ENCODE results near the gene ZNF816. TPM values are rescaled to one million over a fixed set of nuclear protein-coding genes. Genes with fewer than 3 reads are reported as not detected.
A peak's percentile ranks its signal among the peaks of the same experiment; 100 is the strongest.

ZNF816 gene
- total RNA-seq, 4 donors from 2014 or later = 0.91 to 7.8 (median 6.2) TPM

DNA sequence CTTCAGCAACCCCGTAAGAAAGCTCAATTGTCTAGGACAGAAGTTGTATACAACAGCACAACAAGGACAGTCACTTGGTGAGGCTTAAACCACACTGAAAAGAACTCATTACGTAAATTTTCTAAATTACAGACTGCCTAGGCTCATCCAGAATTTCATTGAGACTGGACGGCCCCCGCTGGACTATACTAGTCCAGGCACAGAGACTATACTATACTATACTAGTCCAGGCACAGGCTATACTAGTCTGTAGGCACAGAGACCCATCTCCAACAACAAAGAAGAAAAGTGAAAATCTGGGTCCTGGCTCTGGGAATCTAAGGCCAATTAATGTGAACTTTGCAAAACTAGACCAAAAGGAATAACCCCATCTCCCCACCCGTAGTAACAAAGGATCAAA, 700 bp downstream of the ZNF816 start:
- 7 to 17% methylated on average over 5 of the region's 5 CpGs for WGBS, 2 donors
- Histone ChIP-seq H3K4me1 (peaks cover 3 to 22% (median 15%) of the 10 kb centered on the region in 3 donors), H3K4me3 (peak overlapping the region; percentile 57 to 71 (median 68)), H3K27ac (peak overlapping the region; percentile 74 to 91 (median 82)), H3K36me3 (peaks cover 0 to 34% (median 9%) of the 10 kb centered on the region in 3 donors), H3K9me3 (peaks cover 0 to 40% (median 27%) of the 10 kb centered on the region in 3 donors), H3K27me3 (no peaks in the 10 kb centered on the region)
- intact Hi-C loops (cut with DNase I) = no loop called here
- TF ChIP-seq, protein P1, sequence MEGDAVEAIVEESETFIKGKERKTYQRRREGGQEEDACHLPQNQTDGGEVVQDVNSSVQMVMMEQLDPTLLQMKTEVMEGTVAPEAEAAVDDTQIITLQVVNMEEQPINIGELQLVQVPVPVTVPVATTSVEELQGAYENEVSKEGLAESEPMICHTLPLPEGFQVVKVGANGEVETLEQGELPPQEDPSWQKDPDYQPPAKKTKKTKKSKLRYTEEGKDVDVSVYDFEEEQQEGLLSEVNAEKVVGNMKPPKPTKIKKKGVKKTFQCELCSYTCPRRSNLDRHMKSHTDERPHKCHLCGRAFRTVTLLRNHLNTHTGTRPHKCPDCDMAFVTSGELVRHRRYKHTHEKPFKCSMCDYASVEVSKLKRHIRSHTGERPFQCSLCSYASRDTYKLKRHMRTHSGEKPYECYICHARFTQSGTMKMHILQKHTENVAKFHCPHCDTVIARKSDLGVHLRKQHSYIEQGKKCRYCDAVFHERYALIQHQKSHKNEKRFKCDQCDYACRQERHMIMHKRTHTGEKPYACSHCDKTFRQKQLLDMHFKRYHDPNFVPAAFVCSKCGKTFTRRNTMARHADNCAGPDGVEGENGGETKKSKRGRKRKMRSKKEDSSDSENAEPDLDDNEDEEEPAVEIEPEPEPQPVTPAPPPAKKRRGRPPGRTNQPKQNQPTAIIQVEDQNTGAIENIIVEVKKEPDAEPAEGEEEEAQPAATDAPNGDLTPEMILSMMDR (IDR thresholded peaks at IDR 0.05) = no peak
- no peak for TF ChIP-seq POLR2A (IDR thresholded peaks at IDR 0.05)
- no peak for DNase-seq

DNA sequence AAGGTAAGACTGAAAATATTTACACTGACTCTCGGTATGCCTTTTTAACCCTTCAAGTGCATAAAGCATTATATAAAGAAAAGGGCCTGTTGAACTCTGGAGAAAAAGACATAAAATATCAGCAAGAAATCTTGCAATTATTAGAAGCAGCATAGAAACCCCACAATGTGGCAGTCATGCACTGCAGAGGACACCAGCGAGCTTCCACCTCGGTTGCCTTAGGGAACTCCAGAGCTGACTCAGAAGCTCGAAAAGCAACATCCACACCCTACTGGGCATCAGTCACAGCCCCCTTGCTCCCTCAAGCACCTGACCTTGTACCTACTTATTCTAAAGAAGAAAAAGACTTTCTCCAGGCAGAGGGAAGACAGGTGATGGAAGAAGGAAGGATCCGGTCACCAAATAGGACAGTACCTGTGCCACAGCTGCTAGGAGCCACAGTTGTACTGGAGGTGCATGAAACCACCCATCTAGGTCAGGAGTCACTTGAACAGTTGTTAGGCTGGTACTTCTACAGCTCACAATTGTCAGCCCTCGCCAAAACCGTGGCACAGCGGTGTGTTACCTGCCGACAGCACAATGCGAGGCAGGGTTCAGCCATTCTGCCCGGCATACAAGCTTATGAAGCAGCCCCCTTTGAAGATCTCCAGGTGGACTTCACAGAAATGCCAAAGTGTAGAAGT, 2.9 kb downstream of the ZNF816 start:
- peaks cover 0 to 59% (median 46%) of the 10 kb centered on the region in 3 donors for H3K9me3 ChIP-seq
- no peak for DNase-seq
- intact Hi-C loops (cut with DNase I) = no loop called here

DNA sequence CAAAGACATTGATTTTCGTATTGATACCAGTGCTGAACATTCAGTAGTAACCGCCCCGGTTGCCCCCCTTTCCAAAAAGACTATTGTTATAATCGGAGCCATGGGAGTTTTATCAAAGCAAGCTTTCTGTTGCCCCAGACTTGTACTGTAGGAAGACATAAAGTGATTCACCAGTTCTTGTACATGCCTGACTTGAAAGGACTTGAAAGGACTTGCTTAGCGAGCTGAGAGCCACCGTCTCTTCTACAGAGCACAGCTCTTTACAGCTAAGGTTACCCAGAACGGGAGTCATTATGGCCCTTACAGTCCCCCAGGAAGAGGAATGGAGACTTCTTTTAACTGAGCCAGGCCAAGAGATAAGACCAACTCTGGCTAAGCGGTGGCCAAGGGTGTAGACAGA, 5.1 kb downstream of the ZNF816 start:
- DNase-seq = no peak
- Histone ChIP-seq H3K27me3 (no peaks in the 10 kb centered on the region), H3K9me3 (peaks cover 0 to 77% (median 57%) of the 10 kb centered on the region in 3 donors), H3K27ac (peak overlapping the region in 1 of 4 donors; percentile 16), H3K36me3 (peaks cover 14 to 75% (median 18%) of the 10 kb centered on the region in 3 donors), H3K4me3 (no peak overlapping the region), H3K4me1 (peaks cover 3 to 13% (median 9%) of the 10 kb centered on the region in 3 donors)
- 76 to 80% methylated on average over 7 to 8 of the region's 8 CpGs for WGBS, 2 donors
- intact Hi-C loops (cut with DNase I) = no loop called here
- TF ChIP-seq, protein P1 (IDR thresholded peaks at IDR 0.05) = no peak
- no peak for TF ChIP-seq POLR2A (IDR thresholded peaks at IDR 0.05)

More for the DNA sequence above, 2.9 kb downstream of the ZNF816 start:
- no peak for TF ChIP-seq POLR2A (IDR thresholded peaks at IDR 0.05)
- TF ChIP-seq, protein P1 (IDR thresholded peaks at IDR 0.05) = no peak
- no peak overlapping the region for H3K27ac ChIP-seq
- peaks cover 9 to 56% (median 10%) of the 10 kb centered on the region in 3 donors for H3K36me3 ChIP-seq
- peaks cover 3 to 22% (median 15%) of the 10 kb centered on the region in 3 donors for H3K4me1 ChIP-seq
- WGBS, 2 donors = 80 to 97% methylated on average over 8 to 11 of the region's 11 CpGs
- no peaks in the 10 kb centered on the region for H3K27me3 ChIP-seq
- H3K4me3 ChIP-seq = no peak overlapping the region

DNA sequence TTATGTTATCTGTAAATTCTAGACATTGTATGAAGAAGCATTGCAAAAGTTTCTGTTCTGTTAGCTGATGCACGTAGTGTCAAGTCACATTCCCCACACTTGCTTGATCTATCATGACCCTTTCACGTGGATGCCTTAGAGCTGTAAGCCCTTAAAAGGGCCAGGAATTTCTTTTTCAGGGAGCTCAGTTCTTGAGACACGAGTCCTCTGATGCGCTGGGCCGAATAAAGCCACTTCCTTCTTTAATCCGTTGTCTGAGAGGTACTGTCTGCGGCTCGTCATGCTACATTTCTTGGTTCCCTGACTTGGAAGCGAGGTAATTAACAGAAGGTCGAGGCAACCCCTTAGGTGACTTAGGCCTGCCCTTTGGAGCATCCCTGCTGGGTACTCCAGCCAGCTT, 5.8 kb downstream of the ZNF816 start:
- H3K4me1 ChIP-seq = peaks cover 3 to 10% (median 5%) of the 10 kb centered on the region in 3 donors
- no peaks in the 10 kb centered on the region for H3K27me3 ChIP-seq
- H3K4me3 ChIP-seq = no peak overlapping the region
- H3K9me3 ChIP-seq = peaks cover 0 to 84% (median 64%) of the 10 kb centered on the region in 3 donors
- 93 to 95% methylated on average over 8 to 10 of the region's 10 CpGs for WGBS, 2 donors
- no peak for TF ChIP-seq POLR2A (IDR thresholded peaks at IDR 0.05)
- TF ChIP-seq, protein P1 (IDR thresholded peaks at IDR 0.05) = no peak
- H3K36me3 ChIP-seq = peaks cover 21 to 82% (median 25%) of the 10 kb centered on the region in 3 donors
- intact Hi-C loops (cut with DNase I) = no loop called here
- DNase-seq = no peak
- no peak overlapping the region for H3K27ac ChIP-seq

DNA sequence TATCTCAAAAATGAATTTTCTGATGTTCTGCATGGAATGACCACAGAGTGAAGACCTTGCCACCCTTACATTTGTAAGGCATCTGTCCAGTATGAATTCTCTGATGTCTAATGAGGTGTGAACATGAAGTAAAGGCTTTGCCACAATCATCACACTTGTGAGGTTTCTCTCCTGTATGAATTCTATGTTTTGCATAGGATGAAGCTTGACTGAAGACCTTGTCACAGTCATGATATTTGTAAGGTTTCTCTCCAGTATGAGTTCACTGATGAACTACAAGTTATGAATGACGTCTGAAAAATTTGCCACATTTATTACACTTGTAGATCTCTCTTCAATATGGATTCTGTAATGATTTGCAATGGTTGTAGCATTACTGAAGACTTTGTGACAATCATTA, 13.3 kb downstream of the ZNF816 start:
- H3K9me3 ChIP-seq = peaks cover 5 to 86% (median 75%) of the 10 kb centered on the region in 3 donors
- peaks cover 21 to 48% (median 27%) of the 10 kb centered on the region in 3 donors for H3K36me3 ChIP-seq
- intact Hi-C loops (cut with DNase I) = no loop called here
- no peak overlapping the region for H3K27ac ChIP-seq
- peaks cover 0 to 21% (median 0%) of the 10 kb centered on the region in 3 donors for H3K4me1 ChIP-seq
- no peaks in the 10 kb centered on the region for H3K27me3 ChIP-seq
- no peak overlapping the region for H3K4me3 ChIP-seq
- TF ChIP-seq, protein P1 (IDR thresholded peaks at IDR 0.05) = no peak
- no peak for DNase-seq
- 53 to 100% methylated on average over 1 of the region's 1 CpG for WGBS, 2 donors

All from esophagus squamous epithelium (tissue), 5 donors.